GM19238 (cell line): ENCODE measurements around the gene LEF1.

Experiments used
- DNase-seq: peaks from one replicate; pipeline ENCODE4 v3.0.0; 2011; ENCODE audit warnings: low spot score; ENCODE audit not compliant: insufficient read length

LEF1 gene

GRCh38 chr4:108001540-108002135 lies 167.1 kb downstream of the LEF1 start:
- no peak for DNase-seq

DNA sequence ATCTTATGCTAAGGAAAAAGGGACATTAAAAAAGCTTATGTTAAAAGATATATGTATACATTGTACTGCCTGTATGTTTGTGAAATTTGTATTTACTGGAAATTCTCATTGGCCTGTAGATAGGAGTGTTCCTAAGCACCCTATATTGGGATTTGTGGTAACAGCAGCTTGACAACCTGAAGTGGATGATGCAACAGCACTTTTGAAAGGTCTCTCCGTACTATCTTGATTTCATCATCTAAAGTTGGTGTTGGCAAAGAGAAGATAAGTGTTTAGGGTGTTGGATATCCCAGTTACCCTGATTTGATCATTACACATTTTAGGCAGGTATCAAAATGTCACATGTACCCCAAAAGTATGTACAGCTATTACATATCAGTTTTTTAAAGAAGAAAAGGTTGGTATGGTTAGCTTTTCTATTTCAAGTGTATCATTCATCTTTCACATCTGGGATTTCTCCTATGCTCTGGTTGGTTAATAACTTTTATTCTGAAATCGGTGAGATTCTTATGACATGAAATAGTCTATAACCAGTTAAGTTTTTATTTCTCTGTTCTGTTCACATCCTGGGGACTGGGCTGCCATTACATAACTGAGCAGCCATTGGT lies 168.7 kb downstream of the LEF1 start:
- no peak for DNase-seq

GRCh38 chr4:107997794-107998193 lies 170.9 kb downstream of the LEF1 start:
- no peak for DNase-seq
